HepG2 (cell line): ENCODE measurements around the gene NLRP5. TPM values are rescaled to one million over a fixed set of nuclear protein-coding genes. Genes with fewer than 3 reads are reported as not detected.

Experiments
- ATRX ChIP-seq: sonication (generic); formaldehyde crosslinking; IDR thresholded peaks from 2 replicates; pipeline ENCODE4 v1.4.0; 2020; ENCODE audit warnings: missing genetic modification reagents, borderline replicate concordance
- MBNL3 ChIP-seq: fragments of 250-450 bp; sonication (Bioruptor Pico); conservative IDR thresholded peaks from 2 replicates; pipeline ENCODE4 v1.8.0; 2022; ENCODE audit warnings: mild to moderate bottlenecking, inconsistent platforms
- NFIB ChIP-seq: sonication (generic); formaldehyde crosslinking; IDR thresholded peaks from 2 replicates; pipeline ENCODE4 v1.9.0; 2021; ENCODE audit warnings: missing genetic modification reagents, mild to moderate bottlenecking, borderline replicate concordance
- NFIC ChIP-seq: IDR thresholded peaks from 2 replicates; pipeline ENCODE4 v1.6.1; 2012; ENCODE audit warnings: mild to moderate bottlenecking, low read length, inconsistent platforms
- PCBP2 ChIP-seq: fragments of 200-400 bp; formaldehyde crosslinking; optimal IDR thresholded peaks from 2 replicates; pipeline ENCODE3; 2018; ENCODE audit warnings: low read length, low read depth; ENCODE audit not compliant: poor library complexity, severe bottlenecking
- RBM22 ChIP-seq: fragments of 200-400 bp; formaldehyde crosslinking; optimal IDR thresholded peaks from 2 replicates; pipeline ENCODE3; 2017; ENCODE audit warnings: mild to moderate bottlenecking, low read length, moderate library complexity
- SMARCE1 ChIP-seq: fragments of 450-650 bp; IDR thresholded peaks from 2 replicates; pipeline ENCODE4 v1.6.1; 2017; ENCODE audit warnings: borderline replicate concordance
- SRF ChIP-seq: IDR thresholded peaks from 2 replicates; pipeline ENCODE4 v1.6.1; 2011; ENCODE audit warnings: mild to moderate bottlenecking, low read depth, low read length, moderate library complexity
- SRSF4 ChIP-seq: fragments of 200-400 bp; formaldehyde crosslinking; IDR thresholded peaks from one replicate; pipeline ENCODE4 v1.6.1; 2018; ENCODE audit warnings: mild to moderate bottlenecking, low read depth, low read length, moderate library complexity; ENCODE audit not compliant: poor library complexity, severe bottlenecking
- TP53 ChIP-seq: sonication (generic); formaldehyde crosslinking; conservative IDR thresholded peaks from 2 replicates; pipeline ENCODE4 v1.4.0; 2020; ENCODE audit warnings: missing genetic modification reagents
- XRCC5 ChIP-seq: fragments of 200-400 bp; formaldehyde crosslinking; optimal IDR thresholded peaks from 2 replicates; pipeline ENCODE3; 2017; ENCODE audit warnings: mild to moderate bottlenecking, low read length
- ZMAT3 ChIP-seq: sonication (generic); formaldehyde crosslinking; conservative IDR thresholded peaks from 2 replicates; pipeline ENCODE4 v1.7.0; 2021; ENCODE audit warnings: missing genetic modification reagents
- ZMYM3 ChIP-seq: sonication (generic); formaldehyde crosslinking; IDR thresholded peaks from 2 replicates; pipeline ENCODE4 v1.5.1; 2020; ENCODE audit warnings: mild to moderate bottlenecking, missing genetic modification reagents
- ZNF180 ChIP-seq: sonication (generic); formaldehyde crosslinking; IDR thresholded peaks from 2 replicates; pipeline ENCODE4 v1.4.0; 2020; ENCODE audit warnings: low read depth, missing genetic modification reagents, borderline replicate concordance
- ZNF317 ChIP-seq: sonication (generic); formaldehyde crosslinking; IDR thresholded peaks from 2 replicates; pipeline ENCODE4 v1.5.0; 2020; ENCODE audit warnings: mild to moderate bottlenecking, missing genetic modification reagents
- ZNF382 ChIP-seq: sonication (generic); formaldehyde crosslinking; IDR thresholded peaks from 2 replicates; pipeline ENCODE4 v1.5.0; 2020; ENCODE audit warnings: missing genetic modification reagents, mild to moderate bottlenecking, borderline replicate concordance
- ZNF629 ChIP-seq: sonication (generic); formaldehyde crosslinking; conservative IDR thresholded peaks from 2 replicates; pipeline ENCODE4 v1.5.0; 2020; ENCODE audit warnings: missing genetic modification reagents
- ZNF709 ChIP-seq: sonication (generic); formaldehyde crosslinking; IDR thresholded peaks from 2 replicates; pipeline ENCODE4 v1.5.0; 2020; ENCODE audit warnings: mild to moderate bottlenecking, missing genetic modification reagents
- polyA plus RNA-seq, 8 experiments: library from polyadenylated mRNA; depleted of rRNA in 3 of 8; stranded (reverse) in 7 of 8; unstranded in 1 of 8; fragments of >200 nt; fragmentation: Illumina TruSeq in 4 of 8; extraction: Trizol in 4 of 8; gene quantifications; 2 replicates each; pipeline versions ENCODE4 v1.2.1 to v1.2.3, GENCODE V29; 2011 to 2016; ENCODE audit warnings: low read depth in 4 of 8, missing spikeins in 1 of 8, mixed read lengths in 1 of 8; ENCODE audit not compliant: insufficient read depth in 1 of 8
- total RNA-seq, 5 experiments: library from RNA; depleted of rRNA; stranded (reverse); fragments of >200 nt; fragmentation: Illumina TruSeq; extraction: Trizol; gene quantifications; 2 replicates each; pipeline ENCODE4 v1.2.3, GENCODE V29; 2016; ENCODE audit warnings: low read depth in 1 of 5
- TF ChIP-seq, protein P1 (sequence below): IDR thresholded peaks from 2 replicates; pipeline ENCODE4 v1.6.1; 2016; ENCODE audit warnings: low read depth, control low read depth

Gene NLRP5
- total and polyA plus RNA-seq, 2 of the 13 experiments (the other 11 are each of a cell fraction or from before 2014, with no cell fraction given) = not detected

DNA sequence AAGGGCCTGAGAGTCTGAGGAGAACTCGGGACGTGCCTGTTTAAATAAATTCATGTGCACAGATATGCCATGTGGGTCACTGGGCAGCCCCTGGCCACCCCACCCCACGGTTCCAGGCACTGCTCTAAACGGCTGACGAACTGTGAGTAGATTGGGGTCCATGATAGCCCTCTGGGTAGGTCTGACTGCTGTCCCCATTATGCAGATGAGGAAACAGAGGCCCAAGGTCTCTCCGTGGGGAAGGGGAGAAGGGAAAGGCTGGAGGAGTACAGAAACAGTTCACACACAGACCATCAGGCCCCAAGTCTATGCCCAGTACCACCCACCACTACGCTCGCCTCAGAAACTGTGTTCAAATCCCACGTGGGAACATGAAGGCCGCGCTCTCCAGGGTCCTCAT, 120.4 kb downstream of the NLRP5 start (continued):
- TF ChIP-seq ZMYM3 = peak; percentile 67; the same call in 1 of the 2 replicates
- TF ChIP-seq ZNF629 (CRISPR knock-in tag) = peak; percentile 90
- no peak for TF ChIP-seq XRCC5
- TF ChIP-seq SMARCE1 = no peak
- no peak for TF ChIP-seq ZNF180
- TF ChIP-seq ATRX (CRISPR knock-in tag) = no peak
- TF ChIP-seq ZNF709 (CRISPR knock-in tag) = no peak
- TF ChIP-seq PCBP2 = no peak
- no peak for TF ChIP-seq MBNL3 (CRISPR knock-in tag)
- TF ChIP-seq ZNF317 (CRISPR knock-in tag) = no peak
- no peak for TF ChIP-seq NFIB (CRISPR knock-in tag)
- no peak for TF ChIP-seq SRSF4
- TF ChIP-seq SRF = no peak
- TF ChIP-seq ZMAT3 = no peak
- peak; percentile 37 for TF ChIP-seq RBM22
- TF ChIP-seq, protein P1, sequence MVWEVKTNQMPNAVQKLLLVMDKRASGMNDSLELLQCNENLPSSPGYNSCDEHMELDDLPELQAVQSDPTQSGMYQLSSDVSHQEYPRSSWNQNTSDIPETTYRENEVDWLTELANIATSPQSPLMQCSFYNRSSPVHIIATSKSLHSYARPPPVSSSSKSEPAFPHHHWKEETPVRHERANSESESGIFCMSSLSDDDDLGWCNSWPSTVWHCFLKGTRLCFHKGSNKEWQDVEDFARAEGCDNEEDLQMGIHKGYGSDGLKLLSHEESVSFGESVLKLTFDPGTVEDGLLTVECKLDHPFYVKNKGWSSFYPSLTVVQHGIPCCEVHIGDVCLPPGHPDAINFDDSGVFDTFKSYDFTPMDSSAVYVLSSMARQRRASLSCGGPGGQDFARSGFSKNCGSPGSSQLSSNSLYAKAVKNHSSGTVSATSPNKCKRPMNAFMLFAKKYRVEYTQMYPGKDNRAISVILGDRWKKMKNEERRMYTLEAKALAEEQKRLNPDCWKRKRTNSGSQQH (CRISPR knock-in tag) = no peak
- no peak for TF ChIP-seq NFIC
- no peak for TF ChIP-seq TP53 (CRISPR knock-in tag)
- TF ChIP-seq ZNF382 (CRISPR knock-in tag) = no peak
- TF ChIP-seq, all 625 proteins: peak for 3
